C4-2B (cell line): ENCODE results near the gene RNF41.

Experiments used
- ZFX ChIP-seq: fragments of 450-650 bp; IDR thresholded peaks from 2 replicates; pipeline ENCODE4 v1.6.1; 2017
- TF ChIP-seq, protein P1 (sequence below): fragments of 450-650 bp; conservative IDR thresholded peaks from 2 replicates; pipeline ENCODE4 v1.5.1; 2017; ENCODE audit warnings: mild to moderate bottlenecking

DNA sequence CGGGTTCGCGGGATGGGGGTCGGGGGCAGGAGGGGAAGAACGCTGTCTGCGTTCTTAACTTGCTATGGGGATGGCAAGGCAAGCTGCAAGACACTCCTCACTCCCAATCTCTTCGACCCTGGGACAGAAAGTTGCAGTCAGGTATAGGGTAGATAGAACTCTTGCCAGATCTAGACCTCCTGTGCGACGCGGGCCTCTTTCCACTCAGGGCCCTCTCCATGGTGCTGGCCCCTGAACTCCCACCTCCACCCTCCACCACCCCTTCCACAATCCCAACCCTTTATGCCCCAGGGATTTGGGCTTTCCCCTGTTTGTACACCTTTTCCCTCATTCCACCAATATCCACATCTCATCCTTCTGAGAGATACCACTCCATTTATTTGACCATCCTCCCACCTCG is 3.2 kb upstream of the RNF41 start:
- TF ChIP-seq, protein P1, sequence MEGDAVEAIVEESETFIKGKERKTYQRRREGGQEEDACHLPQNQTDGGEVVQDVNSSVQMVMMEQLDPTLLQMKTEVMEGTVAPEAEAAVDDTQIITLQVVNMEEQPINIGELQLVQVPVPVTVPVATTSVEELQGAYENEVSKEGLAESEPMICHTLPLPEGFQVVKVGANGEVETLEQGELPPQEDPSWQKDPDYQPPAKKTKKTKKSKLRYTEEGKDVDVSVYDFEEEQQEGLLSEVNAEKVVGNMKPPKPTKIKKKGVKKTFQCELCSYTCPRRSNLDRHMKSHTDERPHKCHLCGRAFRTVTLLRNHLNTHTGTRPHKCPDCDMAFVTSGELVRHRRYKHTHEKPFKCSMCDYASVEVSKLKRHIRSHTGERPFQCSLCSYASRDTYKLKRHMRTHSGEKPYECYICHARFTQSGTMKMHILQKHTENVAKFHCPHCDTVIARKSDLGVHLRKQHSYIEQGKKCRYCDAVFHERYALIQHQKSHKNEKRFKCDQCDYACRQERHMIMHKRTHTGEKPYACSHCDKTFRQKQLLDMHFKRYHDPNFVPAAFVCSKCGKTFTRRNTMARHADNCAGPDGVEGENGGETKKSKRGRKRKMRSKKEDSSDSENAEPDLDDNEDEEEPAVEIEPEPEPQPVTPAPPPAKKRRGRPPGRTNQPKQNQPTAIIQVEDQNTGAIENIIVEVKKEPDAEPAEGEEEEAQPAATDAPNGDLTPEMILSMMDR, result no peak
- TF ChIP-seq ZFX, result no peak
